ENCODE results near the gene ABLIM1.

GRCh38 chr10:114575417-114576131 lies 82.5 kb downstream of the ABLIM1 start:
- TF ChIP-seq CTCF (IDR thresholded peaks at IDR 0.05) (no peak), REST (IDR thresholded peaks at IDR 0.05; ENCODE audit: insufficient read depth in 1 of 2, low read depth in 2 of 2, low read length in 1 of 2) (no peak), SIN3A (IDR thresholded peaks at IDR 0.05; ENCODE audit: borderline replicate concordance, insufficient read depth, low read depth, low read length) (no peak), POLR2AphosphoS5 (IDR thresholded peaks at IDR 0.05; ENCODE audit: low read depth, low read length) (no peak), TCF7L2 (IDR thresholded peaks at IDR 0.05; ENCODE audit: low read depth, low read length) (no peak)

Measured in Panc1 (cell line).